ENCODE results near the gene SERPINE1. TPM values are rescaled to one million over a fixed set of nuclear protein-coding genes. Genes with fewer than 3 reads are reported as not detected.

SERPINE1 gene
- total and polyA plus RNA-seq, 2 of the 13 experiments (the other 11 are each of a cell fraction or from before 2014, with no cell fraction given): 21.2 to 1,576 TPM

- TF ChIP-seq TFE3 (CRISPR knock-in tag; IDR thresholded peaks at IDR 0.05) (0 out of 2 replicates have a peak, but pooled peaks have one; percentile 39), ZNF646 (CRISPR knock-in tag; IDR thresholded peaks at IDR 0.05) (peak; percentile 86), U2AF2 (IDR thresholded peaks at IDR 0.05; ENCODE audit: low read depth, low read length) (no peak), TGIF2 (CRISPR knock-in tag; IDR thresholded peaks at IDR 0.05) (0 out of 2 replicates have a peak, but pooled peaks have one; percentile 11), SP1 (IDR thresholded peaks at IDR 0.05) (no peak), SP1 (CRISPR knock-in tag; IDR thresholded peaks at IDR 0.05) (no peak), ZBTB7B (CRISPR knock-in tag; IDR thresholded peaks at IDR 0.05) (peak; percentile 67; the same call in 1 of the 2 replicates), ETV5 (CRISPR knock-in tag; IDR thresholded peaks at IDR 0.05; ENCODE audit: borderline replicate concordance) (peak; percentile 88), MBD4 (IDR thresholded peaks at IDR 0.05; ENCODE audit: borderline replicate concordance, low read length) (no peak), SP140L (CRISPR knock-in tag; IDR thresholded peaks at IDR 0.05; ENCODE audit: borderline replicate concordance) (no peak), ZBTB3 (CRISPR knock-in tag; IDR thresholded peaks at IDR 0.05; ENCODE audit: borderline replicate concordance, low read depth) (0 out of 2 replicates have a peak, but pooled peaks have one; percentile 39), CREB3 (CRISPR knock-in tag; IDR thresholded peaks at IDR 0.05) (no peak)
- TF ChIP-seq, protein P1, sequence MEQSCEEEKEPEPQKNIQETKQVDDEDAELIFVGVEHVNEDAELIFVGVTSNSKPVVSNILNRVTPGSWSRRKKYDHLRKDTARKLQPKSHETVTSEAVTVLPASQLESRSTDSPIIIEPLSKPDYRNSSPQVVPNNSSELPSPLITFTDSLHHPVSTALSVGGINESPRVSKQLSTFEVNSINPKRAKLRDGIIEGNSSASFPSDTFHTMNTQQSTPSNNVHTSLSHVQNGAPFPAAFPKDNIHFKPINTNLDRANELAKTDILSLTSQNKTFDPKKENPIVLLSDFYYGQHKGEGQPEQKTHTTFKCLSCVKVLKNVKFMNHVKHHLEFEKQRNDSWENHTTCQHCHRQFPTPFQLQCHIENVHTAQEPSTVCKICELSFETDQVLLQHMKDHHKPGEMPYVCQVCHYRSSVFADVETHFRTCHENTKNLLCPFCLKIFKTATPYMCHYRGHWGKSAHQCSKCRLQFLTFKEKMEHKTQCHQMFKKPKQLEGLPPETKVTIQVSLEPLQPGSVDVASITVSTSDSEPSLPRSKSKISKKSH (CRISPR knock-in tag; IDR thresholded peaks at IDR 0.05; ENCODE audit: borderline replicate concordance): no peak
- TF ChIP-seq, protein P2, sequence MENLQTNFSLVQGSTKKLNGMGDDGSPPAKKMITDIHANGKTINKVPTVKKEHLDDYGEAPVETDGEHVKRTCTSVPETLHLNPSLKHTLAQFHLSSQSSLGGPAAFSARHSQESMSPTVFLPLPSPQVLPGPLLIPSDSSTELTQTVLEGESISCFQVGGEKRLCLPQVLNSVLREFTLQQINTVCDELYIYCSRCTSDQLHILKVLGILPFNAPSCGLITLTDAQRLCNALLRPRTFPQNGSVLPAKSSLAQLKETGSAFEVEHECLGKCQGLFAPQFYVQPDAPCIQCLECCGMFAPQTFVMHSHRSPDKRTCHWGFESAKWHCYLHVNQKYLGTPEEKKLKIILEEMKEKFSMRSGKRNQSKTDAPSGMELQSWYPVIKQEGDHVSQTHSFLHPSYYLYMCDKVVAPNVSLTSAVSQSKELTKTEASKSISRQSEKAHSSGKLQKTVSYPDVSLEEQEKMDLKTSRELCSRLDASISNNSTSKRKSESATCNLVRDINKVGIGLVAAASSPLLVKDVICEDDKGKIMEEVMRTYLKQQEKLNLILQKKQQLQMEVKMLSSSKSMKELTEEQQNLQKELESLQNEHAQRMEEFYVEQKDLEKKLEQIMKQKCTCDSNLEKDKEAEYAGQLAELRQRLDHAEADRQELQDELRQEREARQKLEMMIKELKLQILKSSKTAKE (CRISPR knock-in tag; IDR thresholded peaks at IDR 0.05; ENCODE audit: borderline replicate concordance): peak; percentile 92
- TF ChIP-seq, protein P3, sequence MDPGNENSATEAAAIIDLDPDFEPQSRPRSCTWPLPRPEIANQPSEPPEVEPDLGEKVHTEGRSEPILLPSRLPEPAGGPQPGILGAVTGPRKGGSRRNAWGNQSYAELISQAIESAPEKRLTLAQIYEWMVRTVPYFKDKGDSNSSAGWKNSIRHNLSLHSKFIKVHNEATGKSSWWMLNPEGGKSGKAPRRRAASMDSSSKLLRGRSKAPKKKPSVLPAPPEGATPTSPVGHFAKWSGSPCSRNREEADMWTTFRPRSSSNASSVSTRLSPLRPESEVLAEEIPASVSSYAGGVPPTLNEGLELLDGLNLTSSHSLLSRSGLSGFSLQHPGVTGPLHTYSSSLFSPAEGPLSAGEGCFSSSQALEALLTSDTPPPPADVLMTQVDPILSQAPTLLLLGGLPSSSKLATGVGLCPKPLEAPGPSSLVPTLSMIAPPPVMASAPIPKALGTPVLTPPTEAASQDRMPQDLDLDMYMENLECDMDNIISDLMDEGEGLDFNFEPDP (CRISPR knock-in tag; conservative IDR thresholded peaks at IDR 0.05): no peak
Measured at GRCh38 chr7:101108330-101108857, 18.5 kb upstream of the SERPINE1 start (continued).

Data from HepG2 (cell line).